A673 (cell line): Measurements from ENCODE around the gene FRMD4A. TPM values are rescaled to one million over a fixed set of nuclear protein-coding genes. Genes with fewer than 3 reads are reported as not detected.
"Not testable (repeated sequence)": the region's sequence is repeated elsewhere in the genome, so short reads cannot be mapped to it uniquely, and the experiment has no call there.

Experiments used
- BruUV-seq: library from RNA; stranded (reverse); fragments of 400-500 nt; replicated peaks from 2 replicates; lab custom pipeline; 2021; lab: Mats Ljungman, UMichigan
- CTCF ChIA-PET: fragments of 300-600 bp; sonication (Branson Sonifier 250); formaldehyde crosslinking; loops from one replicate; lab custom pipeline; 2022; ENCODE audit warnings: antibody characterized with exemption; lab: Charles Lee
- POLR2A ChIA-PET: fragments of 300-600 bp; sonication (Branson Sonifier 250); formaldehyde crosslinking; loops from one replicate; lab custom pipeline; 2022; ENCODE audit warnings: antibody characterized with exemption; ENCODE audit not compliant: low non-redundant PET; lab: Charles Lee
- DNase-seq: peaks from one replicate; pipeline ENCODE4 v3.0.0-alpha.2; 2015; ENCODE audit warnings: low spot score
- H3K27ac ChIP-seq: fragments of 200-600 bp; sonication (generic); 2 replicates; pipeline ENCODE4 v1.5.1; 2016; ENCODE audit warnings: mixed run types, low read depth, mild to moderate bottlenecking, mixed read lengths, antibody characterized with exemption, low read length; ENCODE audit not compliant: poor library complexity, severe bottlenecking
- H3K27me3 ChIP-seq: fragments of 200-600 bp; sonication (generic); replicated peaks from 2 replicates; pipeline ENCODE4 v1.6.1; 2017; ENCODE audit warnings: mixed run types, low read depth, mild to moderate bottlenecking, mixed read lengths, antibody characterized with exemption, low read length; ENCODE audit not compliant: insufficient read depth, poor library complexity
- H3K36me3 ChIP-seq: fragments of 200-600 bp; sonication (generic); 2 replicates; pipeline ENCODE4 v1.6.1; 2016; ENCODE audit warnings: mixed run types, mild to moderate bottlenecking, mixed read lengths, antibody characterized with exemption, low read length; ENCODE audit not compliant: insufficient read depth, poor library complexity, severe bottlenecking
- H3K4me1 ChIP-seq: fragments of 200-600 bp; sonication (generic); 2 replicates; pipeline ENCODE4 v1.6.1; 2017; ENCODE audit warnings: mixed run types, mild to moderate bottlenecking, mixed read lengths, antibody characterized with exemption, low read length; ENCODE audit not compliant: insufficient read depth, poor library complexity, severe bottlenecking
- H3K4me3 ChIP-seq: fragments of 200-600 bp; sonication (generic); 2 replicates; pipeline ENCODE4 v1.5.1; 2016; ENCODE audit warnings: low read depth, mixed run types, mild to moderate bottlenecking, mixed read lengths, low read length; ENCODE audit not compliant: poor library complexity, severe bottlenecking
- H3K9me3 ChIP-seq: fragments of 200-600 bp; sonication (generic); 2 replicates; pipeline ENCODE4 v1.6.1; 2016; ENCODE audit warnings: mixed run types, low read depth, mild to moderate bottlenecking, mixed read lengths, antibody characterized with exemption, low read length; ENCODE audit not compliant: poor library complexity, severe bottlenecking
- EZH2 ChIP-seq: fragments of 200-600 bp; sonication (generic); IDR thresholded peaks from 2 replicates; pipeline ENCODE4 v1.6.1; 2017; ENCODE audit warnings: borderline replicate concordance, low read depth, mild to moderate bottlenecking, mixed read lengths, antibody characterized with exemption, low read length; ENCODE audit not compliant: poor library complexity, severe bottlenecking
- intact Hi-C: fragments of 100-400 bp; cut with micrococcal nuclease; formaldehyde crosslinking; loops from one replicate; pipeline ENCODE4 v1.10.0; 2022; ENCODE audit not compliant: unreplicated experiment
- total RNA-seq: library from RNA; stranded (reverse); gene quantifications from 2 replicates; pipeline ENCODE4 v1.2.3, GENCODE V29; 2021
- TF ChIP-seq, protein P1 (sequence below): fragments of 300-800, 200-600 bp; sonication (generic); conservative IDR thresholded peaks from 2 replicates; pipeline ENCODE4 v1.5.1; 2017; ENCODE audit warnings: low read depth, mild to moderate bottlenecking, antibody characterized with exemption, low read length, moderate library complexity, mixed read lengths

Gene FRMD4A
- total RNA-seq, 1 experiment from 2014 or later: 26.3 TPM

DNA sequence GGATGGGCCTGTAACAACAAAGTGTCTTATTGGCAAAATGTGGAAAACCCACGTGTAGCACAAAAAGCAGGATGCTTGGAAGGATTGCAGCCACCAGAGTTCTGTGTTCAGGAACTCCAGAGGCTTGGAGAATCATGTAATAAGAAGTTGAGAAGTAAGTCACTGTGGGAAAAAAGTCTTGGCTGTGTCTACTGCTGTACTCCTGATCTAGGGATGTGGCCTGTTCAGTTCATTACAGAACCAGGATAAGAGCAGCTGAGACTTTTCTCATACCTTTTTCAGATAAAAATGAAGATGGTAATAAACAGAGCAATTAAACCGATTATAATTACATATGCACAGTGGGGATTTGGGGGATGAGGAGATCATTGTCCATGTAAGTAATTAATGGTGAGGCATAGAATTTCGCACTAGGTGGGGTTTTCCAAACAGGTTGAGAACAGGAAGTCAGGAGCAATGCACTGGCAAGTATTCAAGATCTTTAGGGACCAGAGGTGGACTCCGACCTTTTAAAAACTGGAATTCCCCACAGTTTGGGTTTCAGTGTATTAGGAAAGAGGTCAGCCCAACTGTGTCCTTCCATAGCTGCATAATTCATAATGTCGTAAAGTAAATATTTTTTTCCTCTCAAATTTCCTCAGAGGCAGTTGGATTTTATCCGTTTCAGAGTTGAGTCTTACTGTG, 281.7 kb downstream of the FRMD4A start:
- intact Hi-C loops: no loop called here
- TF ChIP-seq, protein P1, sequence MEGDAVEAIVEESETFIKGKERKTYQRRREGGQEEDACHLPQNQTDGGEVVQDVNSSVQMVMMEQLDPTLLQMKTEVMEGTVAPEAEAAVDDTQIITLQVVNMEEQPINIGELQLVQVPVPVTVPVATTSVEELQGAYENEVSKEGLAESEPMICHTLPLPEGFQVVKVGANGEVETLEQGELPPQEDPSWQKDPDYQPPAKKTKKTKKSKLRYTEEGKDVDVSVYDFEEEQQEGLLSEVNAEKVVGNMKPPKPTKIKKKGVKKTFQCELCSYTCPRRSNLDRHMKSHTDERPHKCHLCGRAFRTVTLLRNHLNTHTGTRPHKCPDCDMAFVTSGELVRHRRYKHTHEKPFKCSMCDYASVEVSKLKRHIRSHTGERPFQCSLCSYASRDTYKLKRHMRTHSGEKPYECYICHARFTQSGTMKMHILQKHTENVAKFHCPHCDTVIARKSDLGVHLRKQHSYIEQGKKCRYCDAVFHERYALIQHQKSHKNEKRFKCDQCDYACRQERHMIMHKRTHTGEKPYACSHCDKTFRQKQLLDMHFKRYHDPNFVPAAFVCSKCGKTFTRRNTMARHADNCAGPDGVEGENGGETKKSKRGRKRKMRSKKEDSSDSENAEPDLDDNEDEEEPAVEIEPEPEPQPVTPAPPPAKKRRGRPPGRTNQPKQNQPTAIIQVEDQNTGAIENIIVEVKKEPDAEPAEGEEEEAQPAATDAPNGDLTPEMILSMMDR: no peak
- TF ChIP-seq EZH2: no peak
- no peak overlapping the region for H3K27ac ChIP-seq
- H3K4me3 ChIP-seq: no peak overlapping the region
- CTCF ChIA-PET: no interaction called here
- no peaks in the 10 kb centered on the region for H3K27me3 ChIP-seq
- POLR2A ChIA-PET: no interaction called here
- no peaks in the 10 kb centered on the region for H3K4me1 ChIP-seq
- H3K9me3 ChIP-seq: no peaks in the 10 kb centered on the region
- no peak for DNase-seq
- no TSS peak for BruUV-seq
- no peaks in the 10 kb centered on the region for H3K36me3 ChIP-seq

DNA sequence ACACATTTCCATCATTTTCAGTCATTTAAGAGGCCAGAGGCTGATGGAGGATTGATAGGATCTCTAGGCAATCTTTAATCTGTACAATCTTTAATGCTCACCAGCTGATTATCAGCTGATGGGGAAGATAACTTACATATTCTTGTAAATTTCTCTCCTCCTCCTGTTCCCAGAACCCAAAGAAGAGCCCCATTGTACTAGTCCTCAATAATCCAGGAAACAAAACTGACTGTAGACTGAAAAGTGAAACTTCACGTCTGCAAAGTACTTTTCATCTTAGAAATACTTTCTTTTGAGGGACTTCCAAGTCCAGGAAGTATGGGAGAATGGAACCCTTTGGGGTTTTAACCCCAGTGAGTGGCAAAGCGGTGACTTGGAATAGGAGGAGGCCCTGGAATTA, 283.3 kb downstream of the FRMD4A start:
- POLR2A ChIA-PET: no interaction called here
- Histone ChIP-seq H3K9me3 (no peaks in the 10 kb centered on the region), H3K4me1 (no peaks in the 10 kb centered on the region), H3K36me3 (no peaks in the 10 kb centered on the region), H3K27ac (no peak overlapping the region), H3K4me3 (no peak overlapping the region), H3K27me3 (no peaks in the 10 kb centered on the region)
- intact Hi-C loops: no loop called here
- BruUV-seq: no TSS peak
- TF ChIP-seq, protein P1: no peak
- CTCF ChIA-PET: no interaction called here
- no peak for DNase-seq

DNA sequence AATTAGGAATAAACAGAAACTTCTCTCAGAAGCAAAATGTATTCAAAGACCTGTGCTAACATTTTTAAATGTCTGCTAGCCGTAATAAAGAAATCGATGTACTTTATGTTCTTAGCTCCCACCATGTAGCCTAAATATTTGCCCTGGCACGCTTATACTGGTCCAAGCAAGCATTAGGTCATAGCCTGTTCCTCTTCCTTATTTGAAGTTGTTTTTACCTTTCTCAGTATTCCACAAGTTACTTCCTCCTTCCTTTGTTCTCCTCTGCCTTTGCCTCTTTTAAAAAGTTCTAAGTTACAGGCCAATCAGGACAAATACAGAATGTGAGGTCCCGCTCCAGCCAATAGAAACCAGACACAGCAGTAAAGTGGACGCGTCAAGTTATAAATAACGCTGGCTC, 288.7 kb downstream of the FRMD4A start:
- H3K27ac ChIP-seq, BruUV-seq, DNase-seq, H3K36me3 ChIP-seq, CTCF ChIA-PET, POLR2A ChIA-PET, H3K4me3 ChIP-seq, H3K9me3 ChIP-seq, H3K27me3 ChIP-seq, intact Hi-C loops: not testable (repeated sequence)
- H3K4me1 ChIP-seq: peaks cover 11% of the 10 kb centered on the region
